Peyer's patch (tissue), 4 donors: Measurements from ENCODE around the gene POLDIP3.

ENCODE experiments used
- POLR2A ChIP-seq, 2 donors: fragments of 450-650 bp; IDR thresholded peaks; one replicate each; pipeline ENCODE4 v1.5.1; 2017; ENCODE audit warnings: antibody characterized with exemption in 2 of 2, mild to moderate bottlenecking in 2 of 2, moderate library complexity in 2 of 2
- TF ChIP-seq, protein P1 (sequence below), 6 experiments: fragments of 450-650 bp in 4 of 6; fragments of 200-600 bp in 2 of 6; sonication (generic) in 1 of 6; IDR thresholded peaks; one replicate each; pipeline ENCODE4 v1.5.1; 2017 to 2019; ENCODE audit warnings: antibody characterized with exemption in 6 of 6, mild to moderate bottlenecking in 3 of 6, moderate library complexity in 1 of 6

DNA sequence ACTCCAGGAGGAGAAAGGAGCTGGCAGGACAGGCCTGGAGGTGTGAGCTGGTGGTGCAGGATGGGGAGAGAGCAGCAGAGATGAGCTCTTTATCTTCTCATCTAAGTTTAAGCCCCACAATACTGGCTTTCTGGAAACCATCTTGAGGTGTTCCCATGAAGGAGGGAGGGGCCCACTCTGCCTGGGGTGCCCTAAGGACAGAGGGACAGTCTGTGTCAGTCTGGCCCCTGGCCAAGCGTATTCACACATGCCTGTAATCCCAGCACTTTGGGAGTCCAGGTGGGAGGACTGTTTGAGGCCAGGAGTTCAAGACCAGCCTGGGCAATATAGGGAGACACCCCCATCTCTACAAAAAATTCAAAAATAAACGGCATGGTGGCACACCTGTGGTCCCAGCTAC, 52.0 kb downstream of the POLDIP3 start:
- TF ChIP-seq, protein P1, sequence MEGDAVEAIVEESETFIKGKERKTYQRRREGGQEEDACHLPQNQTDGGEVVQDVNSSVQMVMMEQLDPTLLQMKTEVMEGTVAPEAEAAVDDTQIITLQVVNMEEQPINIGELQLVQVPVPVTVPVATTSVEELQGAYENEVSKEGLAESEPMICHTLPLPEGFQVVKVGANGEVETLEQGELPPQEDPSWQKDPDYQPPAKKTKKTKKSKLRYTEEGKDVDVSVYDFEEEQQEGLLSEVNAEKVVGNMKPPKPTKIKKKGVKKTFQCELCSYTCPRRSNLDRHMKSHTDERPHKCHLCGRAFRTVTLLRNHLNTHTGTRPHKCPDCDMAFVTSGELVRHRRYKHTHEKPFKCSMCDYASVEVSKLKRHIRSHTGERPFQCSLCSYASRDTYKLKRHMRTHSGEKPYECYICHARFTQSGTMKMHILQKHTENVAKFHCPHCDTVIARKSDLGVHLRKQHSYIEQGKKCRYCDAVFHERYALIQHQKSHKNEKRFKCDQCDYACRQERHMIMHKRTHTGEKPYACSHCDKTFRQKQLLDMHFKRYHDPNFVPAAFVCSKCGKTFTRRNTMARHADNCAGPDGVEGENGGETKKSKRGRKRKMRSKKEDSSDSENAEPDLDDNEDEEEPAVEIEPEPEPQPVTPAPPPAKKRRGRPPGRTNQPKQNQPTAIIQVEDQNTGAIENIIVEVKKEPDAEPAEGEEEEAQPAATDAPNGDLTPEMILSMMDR (IDR thresholded peaks at IDR 0.05): no peak
- TF ChIP-seq POLR2A (IDR thresholded peaks at IDR 0.05): no peak
